NCI-H187 (cell line): ENCODE results near the gene SLC10A3.

Experiments
- DNase-seq, 2 experiments: peaks; one replicate each; lab custom pipeline; 2025; lab: John Stamatoyannopoulos, UW

The SLC10A3 gene

GRCh38 chrX:154439841-154440240 lies 50.6 kb downstream of the SLC10A3 start:
- no peak for DNase-seq

GRCh38 chrX:154437971-154438893 lies 52.2 kb downstream of the SLC10A3 start:
- no peak for DNase-seq
